H9 (cell line): Measurements from ENCODE around the gene COPS9. TPM values are rescaled to one million over a fixed set of nuclear protein-coding genes. Genes with fewer than 3 reads are reported as not detected.

Source experiments
- DNase-seq: peaks from one replicate; pipeline ENCODE4 v3.0.0-alpha.2; 2017
- H2AFZ ChIP-seq: one replicate; pipeline ENCODE4 v1.6.1; 2013; ENCODE audit warnings: mild to moderate bottlenecking, low read length, control low read depth, moderate library complexity
- H2AK5ac ChIP-seq: 2 replicates; pipeline ENCODE4 v1.6.1; 2013; ENCODE audit warnings: low read length, control low read depth, mixed read lengths; ENCODE audit not compliant: insufficient read length
- H2BK120ac ChIP-seq: one replicate; pipeline ENCODE4 v1.6.1; 2013; ENCODE audit warnings: low read depth, mild to moderate bottlenecking, low read length, control low read depth, inconsistent platforms; ENCODE audit not compliant: poor library complexity, severe bottlenecking
- H2BK12ac ChIP-seq: 2 replicates; pipeline ENCODE4 v1.6.1; 2013; ENCODE audit warnings: low read length, control low read depth, mixed read lengths, low read depth; ENCODE audit not compliant: insufficient read length
- H2BK15ac ChIP-seq: 2 replicates; pipeline ENCODE4 v1.6.1; 2013; ENCODE audit warnings: low read depth, low read length, control low read depth
- H2BK20ac ChIP-seq: one replicate; pipeline ENCODE4 v1.6.1; 2013; ENCODE audit warnings: low read depth, mild to moderate bottlenecking, low read length, control low read depth, inconsistent platforms; ENCODE audit not compliant: poor library complexity, severe bottlenecking
- H2BK5ac ChIP-seq: 2 replicates; pipeline ENCODE4 v1.6.1; 2013; ENCODE audit warnings: low read length, control low read depth, mixed read lengths; ENCODE audit not compliant: insufficient read length
- H3K14ac ChIP-seq: 2 replicates; pipeline ENCODE4 v1.6.1; 2013; ENCODE audit warnings: low read length, control low read depth; ENCODE audit not compliant: insufficient read depth
- H3K18ac ChIP-seq: 2 replicates; pipeline ENCODE4 v1.6.1; 2013; ENCODE audit warnings: low read depth, mild to moderate bottlenecking, mixed read lengths, low read length, control low read depth; ENCODE audit not compliant: insufficient read length
- H3K23ac ChIP-seq: 2 replicates; pipeline ENCODE4 v1.6.1; 2013; ENCODE audit warnings: low read length, control low read depth, mixed read lengths, low read depth; ENCODE audit not compliant: insufficient read length
- H3K23me2 ChIP-seq: 2 replicates; pipeline ENCODE4 v1.6.1; 2013; ENCODE audit warnings: low read depth, mild to moderate bottlenecking, mixed read lengths, low read length, control low read depth; ENCODE audit not compliant: insufficient read length, poor library complexity, severe bottlenecking
- H3K27ac ChIP-seq: 2 replicates; pipeline ENCODE4 v1.5.1; 2013; ENCODE audit warnings: low read length, control low read depth, mixed read lengths, low read depth; ENCODE audit not compliant: insufficient read length
- H3K27me3 ChIP-seq: 2 replicates; pipeline ENCODE4 v1.6.1; 2013; ENCODE audit warnings: low read length, control low read depth, inconsistent platforms; ENCODE audit not compliant: insufficient read depth
- H3K4ac ChIP-seq: 2 replicates; pipeline ENCODE4 v1.6.1; 2013; ENCODE audit warnings: low read depth, mild to moderate bottlenecking, control low read depth, inconsistent platforms, low read length, moderate library complexity
- H3K4me1 ChIP-seq: 2 replicates; pipeline ENCODE4 v1.6.1; 2013; ENCODE audit warnings: low read length, control low read depth, inconsistent platforms; ENCODE audit not compliant: insufficient read depth
- H3K4me2 ChIP-seq: 2 replicates; pipeline ENCODE4 v1.6.1; 2013; ENCODE audit warnings: low read length, control low read depth, mixed read lengths; ENCODE audit not compliant: insufficient read length, insufficient read depth
- H3K56ac ChIP-seq: 2 replicates; pipeline ENCODE4 v1.6.1; 2013; ENCODE audit warnings: low read depth, mild to moderate bottlenecking, mixed read lengths, low read length, control low read depth; ENCODE audit not compliant: insufficient read length
- H3K79me1 ChIP-seq: 2 replicates; pipeline ENCODE4 v1.6.1; 2013; ENCODE audit warnings: low read depth, mild to moderate bottlenecking, moderate library complexity, low read length, control low read depth, inconsistent platforms; ENCODE audit not compliant: insufficient read depth, poor library complexity, severe bottlenecking
- H3K79me2 ChIP-seq: 2 replicates; pipeline ENCODE4 v1.6.1; 2013; ENCODE audit warnings: low read length, control low read depth, inconsistent platforms; ENCODE audit not compliant: insufficient read depth
- H3K9ac ChIP-seq: 2 replicates; pipeline ENCODE4 v1.6.1; 2013; ENCODE audit warnings: low read length, control low read depth, mixed read lengths; ENCODE audit not compliant: insufficient read length; ENCODE audit errors: extremely low read depth
- H3K9me3 ChIP-seq: one replicate; pipeline ENCODE4 v1.6.1; 2013; ENCODE audit warnings: low read depth, low read length, inconsistent platforms; ENCODE audit not compliant: control insufficient read depth
- H3T11ph ChIP-seq: one replicate; pipeline ENCODE4 v1.6.1; 2013; ENCODE audit warnings: mild to moderate bottlenecking, low read length, control low read depth, inconsistent platforms
- H4K20me1 ChIP-seq: one replicate; pipeline ENCODE4 v1.6.1; 2013; ENCODE audit not compliant: control insufficient read depth, insufficient read length, insufficient read depth
- H4K5ac ChIP-seq: 2 replicates; pipeline ENCODE4 v1.6.1; 2013; ENCODE audit warnings: low read depth, mild to moderate bottlenecking, mixed read lengths, low read length, control low read depth; ENCODE audit not compliant: insufficient read length
- H4K8ac ChIP-seq: replicated peaks from 2 replicates; pipeline ENCODE4 v1.6.1; 2013; ENCODE audit warnings: low read length, control low read depth, mixed read lengths, low read depth; ENCODE audit not compliant: insufficient read length
- H4K91ac ChIP-seq: 2 replicates; pipeline ENCODE4 v1.6.1; 2013; ENCODE audit warnings: low read depth, mild to moderate bottlenecking, moderate library complexity, mixed read lengths, low read length, control low read depth; ENCODE audit not compliant: insufficient read length
- H3K27ac Mint-ChIP-seq, 3 experiments: 2 replicates in 2 of 3; 3 replicates in 1 of 3; pipeline ENCODE4 v1.8.0; 2020 to 2021; ENCODE audit warnings: mixed read lengths in 3 of 3, mild to moderate bottlenecking in 1 of 3, moderate library complexity in 1 of 3
- H3K27me3 Mint-ChIP-seq: 2 replicates; pipeline ENCODE4 v1.8.0; 2021; ENCODE audit warnings: low read depth, mild to moderate bottlenecking, moderate library complexity, mixed read lengths
- H3K36me3 Mint-ChIP-seq, 3 experiments: 2 replicates in 2 of 3; 3 replicates in 1 of 3; pipeline ENCODE4 v1.8.0; 2020 to 2021; ENCODE audit warnings: low read depth in 3 of 3, mixed read lengths in 3 of 3; ENCODE audit not compliant: insufficient read depth in 1 of 3
- H3K4me1 Mint-ChIP-seq, 2 experiments: 2 replicates each; pipeline ENCODE4 v1.8.0; 2020; ENCODE audit warnings: mixed read lengths in 2 of 2
- H3K4me3 Mint-ChIP-seq, 2 experiments: 2 replicates in 1 of 2; 3 replicates in 1 of 2; pipeline ENCODE4 v1.8.0; 2020 to 2021; ENCODE audit warnings: mild to moderate bottlenecking in 2 of 2, mixed read lengths in 2 of 2, moderate library complexity in 1 of 2
- H3K9me3 Mint-ChIP-seq, 2 experiments: 2 replicates in 1 of 2; 3 replicates in 1 of 2; pipeline ENCODE4 v1.8.0; 2020; ENCODE audit warnings: mild to moderate bottlenecking in 2 of 2, mixed read lengths in 2 of 2, moderate library complexity in 1 of 2
- WGBS: extraction: QIAGEN DNeasy Blood & Tissue Kit; methylation state at CpG from one replicate; pipeline ENCODE4 v1.1.7; 2013; ENCODE audit warnings: missing lambda C conversion rate, low lambda C conversion rate, mixed read lengths; ENCODE audit not compliant: insufficient read length; ENCODE audit errors: extremely low coverage; 5-methylcytosine and 5-hydroxymethylcytosine counted together
- total RNA-seq: library from RNA; stranded (reverse); gene quantifications from 2 replicates; pipeline ENCODE4 v1.2.1, GENCODE V29; 2021
- TF ChIP-seq, protein P1 (sequence below): fragments of 200-600 bp; sonication (generic); conservative IDR thresholded peaks from 3 replicates; pipeline ENCODE4 v1.8.0; 2021; ENCODE audit warnings: antibody characterized with exemption, mild to moderate bottlenecking

Gene COPS9
- total RNA-seq, 1 experiment from 2014 or later = 142 TPM

DNA sequence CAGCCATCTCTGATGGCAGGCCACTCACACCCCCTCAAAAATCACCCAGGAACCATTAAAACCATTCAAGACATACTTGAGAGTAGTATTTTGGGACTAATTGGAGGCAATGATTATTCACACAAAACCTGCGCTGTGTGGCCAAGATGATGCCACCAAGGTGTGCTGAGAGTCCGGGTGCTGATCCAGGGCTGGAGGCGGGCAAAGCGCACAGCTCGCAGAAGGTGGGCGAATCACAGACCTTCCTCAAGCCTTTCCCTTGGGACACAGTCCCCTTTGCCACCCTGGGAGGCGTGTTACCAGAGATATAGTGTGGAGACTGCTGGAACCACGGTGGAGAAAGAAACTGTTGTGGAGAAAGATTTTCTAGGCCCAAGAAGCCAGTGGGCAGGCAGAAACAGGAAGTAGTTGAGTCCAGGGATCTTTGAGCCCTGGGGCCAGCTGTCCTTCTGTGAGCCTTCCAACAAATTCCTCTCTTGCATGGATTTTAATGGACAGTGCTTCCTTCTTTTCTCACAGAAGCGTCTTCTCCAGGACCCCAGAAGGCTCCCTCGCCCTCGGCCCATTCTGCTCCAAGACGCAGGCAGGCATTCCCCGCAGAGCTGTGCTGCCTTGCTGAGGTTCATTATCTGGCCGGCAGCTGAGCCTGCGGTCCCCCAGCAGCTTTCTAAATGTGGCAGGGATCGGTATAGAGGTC, 8.0 kb downstream of the COPS9 start:
- Mint-ChIP-seq H3K27ac (peak overlapping the region in 1 of 3 experiments; percentile 71; a peak in 1 of 7 replicates), H3K4me1 (no peaks in the 10 kb centered on the region), H3K27me3 (no peaks in the 10 kb centered on the region; the same call in 1 of the 2 replicates), H3K36me3 (peaks cover 38 to 68% (median 61%) of the 10 kb centered on the region in 3 experiments), H3K4me3 (no peak overlapping the region), H3K9me3 (no peaks in the 10 kb centered on the region)
- peak; percentile 2 for DNase-seq
- no peaks in the 10 kb centered on the region for H3K79me1 ChIP-seq
- H3K79me2 ChIP-seq = no peaks in the 10 kb centered on the region
- H2BK12ac ChIP-seq = no peak overlapping the region
- H2AFZ ChIP-seq = no peak overlapping the region
- H3T11ph ChIP-seq = no peak overlapping the region
- no peaks in the 10 kb centered on the region for H3K23me2 ChIP-seq
- H2BK15ac ChIP-seq = no peak overlapping the region
- no peaks in the 10 kb centered on the region for H3K4me1 ChIP-seq
- no peak overlapping the region for H3K4ac ChIP-seq
- H4K20me1 ChIP-seq = no peaks in the 10 kb centered on the region
- no peak overlapping the region for H2BK20ac ChIP-seq
- TF ChIP-seq, protein P1, sequence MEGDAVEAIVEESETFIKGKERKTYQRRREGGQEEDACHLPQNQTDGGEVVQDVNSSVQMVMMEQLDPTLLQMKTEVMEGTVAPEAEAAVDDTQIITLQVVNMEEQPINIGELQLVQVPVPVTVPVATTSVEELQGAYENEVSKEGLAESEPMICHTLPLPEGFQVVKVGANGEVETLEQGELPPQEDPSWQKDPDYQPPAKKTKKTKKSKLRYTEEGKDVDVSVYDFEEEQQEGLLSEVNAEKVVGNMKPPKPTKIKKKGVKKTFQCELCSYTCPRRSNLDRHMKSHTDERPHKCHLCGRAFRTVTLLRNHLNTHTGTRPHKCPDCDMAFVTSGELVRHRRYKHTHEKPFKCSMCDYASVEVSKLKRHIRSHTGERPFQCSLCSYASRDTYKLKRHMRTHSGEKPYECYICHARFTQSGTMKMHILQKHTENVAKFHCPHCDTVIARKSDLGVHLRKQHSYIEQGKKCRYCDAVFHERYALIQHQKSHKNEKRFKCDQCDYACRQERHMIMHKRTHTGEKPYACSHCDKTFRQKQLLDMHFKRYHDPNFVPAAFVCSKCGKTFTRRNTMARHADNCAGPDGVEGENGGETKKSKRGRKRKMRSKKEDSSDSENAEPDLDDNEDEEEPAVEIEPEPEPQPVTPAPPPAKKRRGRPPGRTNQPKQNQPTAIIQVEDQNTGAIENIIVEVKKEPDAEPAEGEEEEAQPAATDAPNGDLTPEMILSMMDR = no peak
- no peak overlapping the region for H3K56ac ChIP-seq
- H2AK5ac ChIP-seq = no peak overlapping the region
- H2BK120ac ChIP-seq = no peak overlapping the region
- H3K9me3 ChIP-seq = no peaks in the 10 kb centered on the region
- H4K5ac ChIP-seq = no peak overlapping the region
- WGBS = no CpG with 5 or more reads among the region's 16 CpGs
- H3K23ac ChIP-seq = no peak overlapping the region
- H3K18ac ChIP-seq = no peak overlapping the region
- no peak overlapping the region for H4K91ac ChIP-seq
- no peak overlapping the region for H2BK5ac ChIP-seq
- no peak overlapping the region for H3K9ac ChIP-seq
- no peak overlapping the region for H3K4me2 ChIP-seq
- no peak overlapping the region for H4K8ac ChIP-seq
- no peaks in the 10 kb centered on the region for H3K27me3 ChIP-seq
- no peak overlapping the region for H3K27ac ChIP-seq
- no peak overlapping the region for H3K14ac ChIP-seq
